GM19025 (cell line): ENCODE results near the gene SPATA18.
"Not testable (repeated sequence)": the region's sequence is repeated elsewhere in the genome, so short reads cannot be mapped to it uniquely, and the experiment has no call there.

Experiments used
- ATAC-seq: cut with Tn5 transposase; IDR thresholded peaks from one replicate; pipeline ENCODE4 v1.9.1; 2021; ENCODE audit warnings: mild to moderate bottlenecking, low read depth, moderate library complexity; ENCODE audit not compliant: unreplicated experiment

SPATA18 gene

DNA sequence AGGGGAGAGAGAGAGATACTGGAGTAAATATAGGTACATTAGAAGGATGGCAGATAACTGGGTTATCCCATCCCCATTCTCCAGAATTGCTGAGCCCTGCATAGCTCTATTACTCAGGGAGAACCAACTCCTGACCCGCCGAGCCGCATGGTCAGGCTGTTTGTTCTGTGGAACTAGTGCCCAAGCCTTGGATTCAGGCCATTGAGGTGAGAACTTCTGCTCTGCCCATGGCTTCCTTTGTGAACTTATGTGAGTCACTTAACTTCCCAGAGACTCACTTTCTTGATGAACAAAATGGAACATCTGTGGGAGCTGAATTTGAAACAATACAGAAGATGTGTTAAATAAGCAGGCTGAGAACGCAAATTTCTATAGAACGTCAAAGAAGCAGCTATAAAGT, 54.2 kb downstream of the SPATA18 start:
- no peak for ATAC-seq

DNA sequence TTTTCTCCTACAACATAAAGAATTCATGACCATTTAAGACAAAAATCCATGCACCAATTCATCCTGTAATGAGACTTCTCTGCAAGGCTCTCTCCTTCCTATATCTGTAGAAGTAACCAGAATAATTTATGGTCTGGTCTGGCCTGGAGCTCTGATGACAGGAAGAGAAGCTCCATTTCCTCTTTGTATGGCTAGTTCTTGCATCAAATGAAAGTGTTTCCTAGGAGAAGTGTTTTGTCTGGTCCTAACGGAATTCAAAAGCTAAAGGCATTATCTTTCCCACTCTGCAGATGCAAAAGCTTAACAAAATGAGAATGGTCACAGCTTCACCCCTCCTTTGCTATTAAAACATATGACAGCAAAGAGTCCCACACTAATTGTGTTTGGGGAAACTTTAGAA, 55.1 kb downstream of the SPATA18 start:
- no peak for ATAC-seq

DNA sequence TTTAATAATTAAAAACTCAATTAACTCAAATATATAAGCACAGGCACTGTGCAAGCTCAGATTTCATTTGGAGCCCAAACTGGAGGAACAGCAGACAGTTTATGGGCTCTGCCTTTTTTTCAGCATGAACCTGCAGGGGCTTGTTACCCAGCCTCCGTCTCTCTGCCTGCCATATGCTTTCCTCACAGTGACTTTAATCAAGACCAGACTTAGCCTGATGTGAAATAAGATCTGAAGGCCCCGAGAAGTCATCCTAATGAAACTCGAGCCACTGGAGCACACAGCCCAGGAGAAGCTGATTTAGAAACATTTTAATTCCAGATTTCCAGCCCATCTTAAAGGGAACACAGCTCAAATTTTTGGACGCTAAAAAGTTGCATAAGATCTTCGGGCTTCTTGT, 55.6 kb downstream of the SPATA18 start:
- ATAC-seq, result no peak

DNA sequence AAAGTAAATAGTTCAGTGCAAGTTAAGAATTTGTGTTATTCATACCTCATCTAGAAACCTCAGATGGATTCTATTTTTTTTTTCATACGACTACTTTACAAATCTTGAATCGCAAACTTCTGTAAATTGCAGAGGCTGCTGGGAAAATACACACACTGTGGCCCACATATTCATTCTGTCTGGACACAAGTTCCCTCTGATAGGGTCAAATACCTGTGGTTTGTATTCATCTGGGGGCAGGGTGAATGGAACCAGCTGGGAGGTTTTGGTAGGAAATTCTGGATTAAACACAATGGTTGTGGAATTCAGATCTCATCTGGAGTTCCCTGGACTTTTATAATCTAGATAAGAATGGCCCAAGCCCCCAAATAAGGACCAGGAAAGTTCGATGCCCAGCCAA, 56.2 kb downstream of the SPATA18 start:
- ATAC-seq, result no peak

DNA sequence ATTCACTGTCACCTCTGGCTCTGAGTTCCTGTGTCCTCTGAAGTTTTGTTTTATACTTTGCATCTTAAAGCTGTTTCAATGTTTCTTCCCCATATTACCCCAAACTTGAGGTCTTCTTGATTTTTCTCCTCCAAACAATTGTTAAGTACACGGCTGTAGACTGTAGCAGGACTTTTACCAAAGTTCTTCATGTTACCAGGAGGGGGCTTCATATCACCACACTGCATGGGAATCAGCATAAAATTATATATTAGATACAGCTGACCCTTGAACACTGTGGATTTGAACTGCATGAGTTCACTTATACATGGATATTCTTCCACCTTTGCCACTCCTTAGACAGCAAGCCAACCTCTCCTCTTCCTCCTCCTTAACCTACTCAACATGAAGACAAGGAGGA, 56.6 kb downstream of the SPATA18 start:
- no peak for ATAC-seq

DNA sequence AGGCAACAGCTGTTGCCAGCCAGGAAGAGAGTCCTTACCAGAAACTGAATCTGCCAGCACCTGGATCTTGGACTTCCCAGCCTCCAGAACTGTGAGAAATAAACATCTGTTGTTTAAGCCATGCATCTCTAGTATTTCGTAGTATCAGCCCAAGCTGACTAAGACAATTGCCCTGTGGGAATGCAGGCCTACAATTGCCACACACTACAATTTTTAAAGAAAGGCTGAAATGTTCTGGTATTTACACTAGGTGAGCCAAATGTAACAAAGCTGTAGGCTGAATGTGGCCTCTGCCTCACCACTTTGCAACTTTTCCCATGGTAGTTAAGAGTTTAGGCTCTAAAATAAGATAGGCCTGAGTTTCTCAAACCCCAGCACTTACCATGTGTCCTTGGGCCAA, 59.1 kb downstream of the SPATA18 start:
- ATAC-seq, result no peak

DNA sequence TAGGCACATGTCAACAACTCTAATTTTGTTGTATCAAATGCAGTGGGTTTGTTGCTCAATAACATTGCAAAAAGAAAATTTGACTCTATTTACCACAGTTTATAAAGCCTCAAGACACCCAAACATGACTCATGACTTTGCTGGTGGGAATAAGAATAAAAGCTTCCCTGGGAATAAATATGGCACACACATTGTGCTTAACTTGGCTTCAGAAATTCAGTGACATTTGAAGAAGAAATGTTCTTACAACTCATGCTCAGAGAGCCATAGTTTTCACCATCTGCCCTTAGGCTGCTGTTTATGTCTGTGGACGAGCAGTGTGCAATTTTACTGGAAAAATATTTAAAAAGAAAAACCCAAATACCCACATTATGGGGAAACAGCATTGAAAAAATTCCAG, 60.9 kb downstream of the SPATA18 start:
- ATAC-seq, result no peak

DNA sequence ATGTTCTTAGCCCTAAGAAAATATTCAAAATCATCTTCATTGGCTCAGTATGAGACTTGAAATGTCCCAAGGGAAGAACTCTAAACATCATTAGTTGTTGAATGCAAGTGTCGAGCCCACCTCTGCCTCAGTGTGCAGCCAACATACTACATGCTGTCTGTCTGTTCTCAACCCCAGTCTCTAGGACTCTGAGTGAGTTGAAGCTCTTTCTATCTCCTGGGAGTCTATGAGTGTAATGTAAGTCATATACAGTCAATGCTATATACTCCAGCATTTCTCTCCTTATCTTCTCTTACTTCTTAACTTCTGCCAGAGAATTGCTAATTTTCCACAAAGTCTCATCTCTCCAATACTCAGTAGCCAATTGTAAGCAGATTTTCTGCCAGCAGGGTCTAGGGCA, 61.3 kb downstream of the SPATA18 start:
- no peak for ATAC-seq

DNA sequence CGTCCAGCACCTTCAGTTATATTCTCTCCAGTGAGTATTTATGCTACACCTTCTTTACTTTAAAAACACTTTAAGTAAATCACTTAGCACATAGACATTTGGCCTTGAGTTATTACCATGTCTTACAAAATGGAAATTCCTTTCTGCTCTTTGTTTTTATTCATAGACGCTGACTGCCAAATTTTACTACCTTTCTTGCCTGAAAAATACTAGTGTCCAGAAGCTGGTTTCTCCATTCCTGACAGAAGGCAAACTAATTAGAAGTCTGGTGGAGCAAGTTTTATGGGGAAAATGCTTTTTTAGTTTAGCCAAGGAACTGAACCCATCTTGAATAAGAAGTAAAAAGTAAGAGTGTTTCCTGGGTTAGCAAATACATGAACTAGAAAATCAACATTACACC, 65.5 kb downstream of the SPATA18 start:
- ATAC-seq, result no peak

DNA sequence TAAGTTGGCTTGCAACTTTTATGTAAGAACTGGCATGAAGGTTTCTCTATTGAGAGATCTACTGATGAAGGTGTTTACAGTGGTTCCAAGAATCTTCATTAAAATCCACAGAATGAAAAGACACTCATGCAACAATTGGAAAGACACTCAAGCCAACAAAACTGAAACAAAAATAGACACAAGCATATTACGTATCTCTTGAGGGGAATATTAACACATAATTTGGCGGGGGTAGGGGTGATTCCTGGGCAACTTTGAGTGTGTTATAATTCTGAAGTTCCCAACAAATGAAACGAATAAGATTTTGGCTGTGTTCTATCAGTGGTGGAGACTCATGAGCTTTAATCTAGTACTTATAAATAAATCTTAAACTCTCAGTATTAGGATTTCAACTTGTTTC, 75.1 kb downstream of the SPATA18 start:
- ATAC-seq, result no peak

DNA sequence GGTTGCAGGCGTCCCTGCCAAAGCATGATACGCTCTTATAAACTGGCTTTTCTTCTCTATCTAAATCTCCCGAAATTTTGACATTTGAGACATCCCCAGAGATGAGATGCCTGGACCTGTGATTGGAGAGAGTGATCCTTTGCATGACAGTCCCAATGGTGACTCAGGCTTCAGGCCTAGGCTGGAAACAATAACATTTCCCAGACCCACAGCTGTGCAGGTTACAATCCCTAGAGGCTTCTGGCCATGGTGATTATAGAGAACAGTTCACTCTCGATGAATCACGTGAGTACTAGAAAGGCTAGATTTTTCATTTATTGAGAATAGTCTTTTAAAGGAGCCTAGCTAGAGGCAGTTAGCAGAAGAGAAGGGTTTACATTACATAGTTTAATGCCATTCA, 75.9 kb downstream of the SPATA18 start:
- ATAC-seq, result no peak

DNA sequence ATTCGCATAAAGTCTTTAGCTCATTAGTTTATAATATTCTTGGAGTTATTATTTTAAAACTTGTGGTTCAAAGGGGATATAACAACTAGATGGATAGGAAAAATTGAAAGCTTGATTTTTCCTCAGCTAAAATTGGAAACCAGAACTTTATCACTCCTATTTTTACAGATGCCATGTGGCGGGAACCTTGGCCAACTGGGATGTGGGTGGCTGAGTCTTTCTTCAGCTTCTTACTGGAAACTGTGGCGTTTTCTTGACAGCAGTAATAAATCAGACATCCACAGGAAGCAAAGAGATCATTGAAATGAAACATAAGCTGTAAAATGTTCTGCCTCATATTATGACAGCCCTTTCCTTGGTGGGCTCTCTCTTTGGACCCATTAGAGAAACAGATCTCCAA, 84.1 kb downstream of the SPATA18 start:
- ATAC-seq, result no peak

DNA sequence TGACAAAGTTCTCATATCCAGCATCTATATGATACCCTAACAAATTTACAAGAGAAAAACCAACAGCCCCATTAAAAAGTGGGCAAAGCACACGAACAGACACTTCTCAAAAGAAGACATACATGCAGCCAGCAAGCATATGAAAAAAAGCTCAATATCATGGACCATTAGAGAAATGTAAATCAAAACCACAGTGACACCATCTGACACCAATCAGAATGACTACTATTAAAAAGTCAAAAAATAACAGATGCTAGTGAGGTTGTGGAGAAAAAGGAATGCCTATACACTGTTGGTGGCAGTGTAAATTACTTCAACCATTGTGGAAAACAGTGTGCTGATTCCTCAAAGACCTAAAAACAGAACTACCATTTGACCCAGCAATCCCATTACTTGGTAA, 86.0 kb downstream of the SPATA18 start:
- ATAC-seq, result not testable (repeated sequence)

DNA sequence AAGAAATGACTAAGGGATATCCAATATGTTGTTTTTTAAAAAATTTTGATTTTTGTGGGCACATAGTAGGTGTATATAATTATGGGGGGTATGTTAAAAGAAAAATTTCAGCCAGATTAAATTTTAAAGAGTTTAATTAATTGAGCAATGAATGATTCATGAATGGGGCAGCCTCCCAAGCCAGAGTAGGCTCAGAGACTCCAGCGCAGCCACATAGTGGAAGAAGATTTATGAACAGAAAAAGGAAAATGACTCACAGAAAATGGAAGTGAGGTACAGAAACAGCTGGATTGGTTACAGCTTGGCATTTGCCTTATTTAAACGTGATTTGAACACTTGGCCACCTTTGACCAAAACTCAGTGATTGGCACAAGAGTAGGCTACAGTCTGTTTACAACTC, 91.7 kb downstream of the SPATA18 start:
- no peak for ATAC-seq

DNA sequence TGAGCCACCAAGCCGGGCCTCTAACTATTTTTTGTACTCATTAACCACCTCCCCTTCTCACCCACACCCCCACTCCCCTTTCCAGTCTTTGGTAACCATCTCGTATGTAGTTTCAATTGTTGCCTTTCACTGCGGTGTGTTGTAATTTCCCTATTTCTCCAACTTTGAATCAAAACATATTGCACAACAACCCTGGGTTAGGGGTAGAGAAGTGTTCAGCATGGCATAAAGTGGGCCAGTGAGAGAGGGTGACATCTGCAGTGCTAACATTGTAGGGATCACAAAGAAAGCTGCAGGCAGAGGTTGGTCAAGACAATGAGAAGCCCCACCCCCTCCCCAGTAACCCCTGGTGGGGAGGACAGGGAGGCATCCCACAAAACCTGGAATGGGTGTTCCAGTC, 92.7 kb downstream of the SPATA18 start:
- no peak for ATAC-seq

DNA sequence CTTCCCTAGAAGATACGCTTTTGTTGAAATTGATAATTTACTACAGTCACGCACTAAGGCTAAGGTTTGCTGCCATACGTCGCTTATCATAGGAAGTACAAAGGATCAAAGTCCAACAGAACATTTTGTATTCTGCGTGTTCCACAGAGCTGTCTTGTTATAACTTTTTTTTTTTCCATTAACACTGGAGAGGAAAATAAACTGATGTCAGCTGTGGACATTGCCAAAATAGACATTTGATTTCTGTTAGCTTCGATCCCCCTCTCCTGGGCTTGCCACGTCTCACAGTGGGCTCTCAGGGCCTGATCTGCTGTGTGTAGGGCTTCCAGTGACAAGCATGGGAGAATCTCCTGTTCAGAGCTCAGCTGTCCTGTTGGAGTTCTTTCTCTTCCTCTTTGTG, 93.3 kb downstream of the SPATA18 start:
- ATAC-seq, result no peak
